GM18951 (cell line): ENCODE results near the gene LCORL.
"Not testable (repeated sequence)": the region's sequence is repeated elsewhere in the genome, so short reads cannot be mapped to it uniquely, and the experiment has no call there.

ENCODE experiments used
- POLR2A ChIP-seq: IDR thresholded peaks from 4 replicates; pipeline ENCODE4 v1.6.1; 2011; ENCODE audit warnings: mild to moderate bottlenecking; ENCODE audit not compliant: insufficient read length, insufficient read depth; ENCODE audit errors: extremely low read depth
- in situ Hi-C: fragments of 300-500 bp; cut with MboI; formaldehyde crosslinking; loops from one replicate; pipeline ENCODE4 v1.12.0; 2022; ENCODE audit warnings: low sequenced_read_pairs, mixed read lengths, inconsistent platforms; ENCODE audit not compliant: unreplicated experiment

LCORL gene

GRCh38 chr4:17884511-17884910 is 137.0 kb downstream of the LCORL start:
- TF ChIP-seq POLR2A = no peak
- in situ Hi-C loops = no loop called here

GRCh38 chr4:17884063-17884462 is 137.5 kb downstream of the LCORL start:
- TF ChIP-seq POLR2A = no peak
- in situ Hi-C loops = no loop called here

GRCh38 chr4:17877661-17878060 is 143.9 kb downstream of the LCORL start:
- TF ChIP-seq POLR2A = no peak
- in situ Hi-C loops = no loop called here

- in situ Hi-C loops = no loop called here
Observed at GRCh38 chr4:17876943-17877342, 144.6 kb downstream of the LCORL start.

GRCh38 chr4:17875402-17876070 is 146.0 kb downstream of the LCORL start:
- no peak for TF ChIP-seq POLR2A
- in situ Hi-C loops = no loop called here

More at GRCh38 chr4:17876943-17877342, 144.6 kb downstream of the LCORL start:
- TF ChIP-seq POLR2A = no peak

GRCh38 chr4:17869327-17869726 is 152.2 kb downstream of the LCORL start:
- in situ Hi-C loops = no loop called here
- TF ChIP-seq POLR2A = no peak

GRCh38 chr4:17867276-17867675 is 154.3 kb downstream of the LCORL start:
- no peak for TF ChIP-seq POLR2A
- in situ Hi-C loops = no loop called here

- in situ Hi-C loops = no loop called here
- no peak for TF ChIP-seq POLR2A
Observed at GRCh38 chr4:17866810-17867209, 154.7 kb downstream of the LCORL start.

GRCh38 chr4:17865866-17866363 is 155.6 kb downstream of the LCORL start:
- in situ Hi-C loops = no loop called here
- TF ChIP-seq POLR2A = no peak

- in situ Hi-C loops = not testable (repeated sequence)
Observed at GRCh38 chr4:17861906-17862305, 159.6 kb downstream of the LCORL start.

GRCh38 chr4:17859793-17860406 is 161.7 kb downstream of the LCORL start:
- in situ Hi-C loops = no loop called here
- no peak for TF ChIP-seq POLR2A

- in situ Hi-C loops = no loop called here
- TF ChIP-seq POLR2A = no peak
Observed at GRCh38 chr4:17854036-17854435, 167.5 kb downstream of the LCORL start.

- in situ Hi-C loops = no loop called here
- no peak for TF ChIP-seq POLR2A
Observed at GRCh38 chr4:17851959-17852358, 169.6 kb downstream of the LCORL start.

- in situ Hi-C loops = not testable (repeated sequence)
Observed at GRCh38 chr4:17850295-17850694, 171.3 kb downstream of the LCORL start.

- in situ Hi-C loops = no loop called here
- no peak for TF ChIP-seq POLR2A
Observed at GRCh38 chr4:17846266-17846665, 175.3 kb downstream of the LCORL start.
